Stomach smooth muscle (tissue), 2 donors: ENCODE results near the gene CIB1.

ENCODE experiments used
- H3K27ac ChIP-seq: one replicate; pipeline ENCODE4 v1.7.0; 2013; ENCODE audit warnings: mild to moderate bottlenecking, low read length, inconsistent platforms
- H3K27me3 ChIP-seq, 2 donors: one replicate each; pipeline ENCODE4 v1.7.0; 2013; ENCODE audit warnings: low read length in 2 of 2; ENCODE audit not compliant: insufficient read depth in 2 of 2, control insufficient read depth in 1 of 2
- H3K36me3 ChIP-seq, 2 donors: one replicate each; pipeline ENCODE4 v1.7.0; 2013; ENCODE audit warnings: low read length in 2 of 2; ENCODE audit not compliant: control insufficient read depth in 2 of 2, insufficient read depth in 2 of 2
- H3K4me1 ChIP-seq: one replicate; pipeline ENCODE4 v1.7.0; 2013; ENCODE audit warnings: low read length; ENCODE audit not compliant: control insufficient read depth, insufficient read depth
- H3K4me3 ChIP-seq, 2 donors: one replicate each; pipeline ENCODE4 v1.7.0; 2013; ENCODE audit warnings: low read length in 2 of 2
- H3K9ac ChIP-seq, 2 donors: one replicate each; pipeline ENCODE4 v1.7.0; 2013; ENCODE audit warnings: low read length in 2 of 2, mild to moderate bottlenecking in 1 of 2
- H3K9me3 ChIP-seq, 2 donors: one replicate each; pipeline ENCODE4 v1.7.0; 2013; ENCODE audit warnings: low read length in 2 of 2; ENCODE audit not compliant: control insufficient read depth in 2 of 2
- donor health status: healthy.
- donor health status: Pancreatic carcinoma.

CIB1 gene

GRCh38 chr15:90240856-90241255 lies 7.1 kb upstream of the CIB1 start:
- H3K9ac ChIP-seq = no peak overlapping the region
- H3K27ac ChIP-seq = no peak overlapping the region
- H3K4me3 ChIP-seq = no peak overlapping the region
- no peaks in the 10 kb centered on the region for H3K4me1 ChIP-seq
- H3K9me3 ChIP-seq = no peaks in the 10 kb centered on the region
- H3K27me3 ChIP-seq = no peaks in the 10 kb centered on the region
- peaks cover 6 to 20% of the 10 kb centered on the region in 2 donors for H3K36me3 ChIP-seq

- no peak overlapping the region for H3K27ac ChIP-seq
- H3K9ac ChIP-seq = no peak overlapping the region
- no peak overlapping the region for H3K4me3 ChIP-seq
- no peaks in the 10 kb centered on the region for H3K27me3 ChIP-seq
- H3K9me3 ChIP-seq = no peaks in the 10 kb centered on the region
- peaks cover 6 to 20% of the 10 kb centered on the region in 2 donors for H3K36me3 ChIP-seq
- peaks cover 7% of the 10 kb centered on the region for H3K4me1 ChIP-seq
Measured at GRCh38 chr15:90239371-90239770, 5.6 kb upstream of the CIB1 start.

GRCh38 chr15:90234096-90234988 lies 601 bp upstream of the CIB1 start, which contains the start of gene GDPGP1:
TSS of gene GDPGP1 (plus strand) at chr15:90234209. CDS start at chr15:90240909, 6,700 bp downstream.
- peak within 1 kb of the TSS; percentile 71 to 78 for H3K9ac ChIP-seq
- H3K36me3 ChIP-seq = peaks cover 17 to 21% of the 10 kb centered on the region in 2 donors
- no peaks in the 10 kb centered on the region for H3K9me3 ChIP-seq
- peak within 1 kb of the TSS; percentile 83 for H3K27ac ChIP-seq
- peak within 1 kb of the TSS; percentile 81 to 91 for H3K4me3 ChIP-seq
- H3K4me1 ChIP-seq = peaks cover 47% of the 10 kb centered on the region
- no peaks in the 10 kb centered on the region for H3K27me3 ChIP-seq

- Histone ChIP-seq H3K9ac (peak overlapping the region; percentile 71 to 74), H3K27me3 (no peaks in the 10 kb centered on the region), H3K4me3 (peak overlapping the region; percentile 81 to 91), H3K27ac (peak overlapping the region; percentile 82), H3K9me3 (no peaks in the 10 kb centered on the region), H3K36me3 (peaks cover 23 to 24% of the 10 kb centered on the region in 2 donors), H3K4me1 (peaks cover 61% of the 10 kb centered on the region)
Measured at GRCh38 chr15:90232941-90233386, 777 bp downstream of the CIB1 start.

- Histone ChIP-seq H3K36me3 (peaks cover 29 to 30% of the 10 kb centered on the region in 2 donors), H3K27me3 (no peaks in the 10 kb centered on the region), H3K9ac (peak overlapping the region; percentile 3 to 29), H3K27ac (no peak overlapping the region), H3K4me1 (peaks cover 63% of the 10 kb centered on the region), H3K9me3 (no peaks in the 10 kb centered on the region), H3K4me3 (peak overlapping the region in 1 of 2 donors; percentile 35)
Measured at GRCh38 chr15:90232196-90232595, 1.5 kb downstream of the CIB1 start.

GRCh38 chr15:90231028-90232017 lies 2.4 kb downstream of the CIB1 start:
- peaks cover 63% of the 10 kb centered on the region for H3K4me1 ChIP-seq
- peaks cover 30 to 33% of the 10 kb centered on the region in 2 donors for H3K36me3 ChIP-seq
- H3K4me3 ChIP-seq = no peak overlapping the region
- peak overlapping the region; percentile 76 for H3K27ac ChIP-seq
- no peaks in the 10 kb centered on the region for H3K9me3 ChIP-seq
- H3K27me3 ChIP-seq = no peaks in the 10 kb centered on the region
- peak overlapping the region in 1 of 2 donors; percentile 3 for H3K9ac ChIP-seq

- Histone ChIP-seq H3K9ac (peak overlapping the region in 1 of 2 donors; percentile 13), H3K4me3 (no peak overlapping the region), H3K36me3 (peaks cover 34 to 41% of the 10 kb centered on the region in 2 donors), H3K9me3 (no peaks in the 10 kb centered on the region), H3K27me3 (no peaks in the 10 kb centered on the region), H3K4me1 (peaks cover 63% of the 10 kb centered on the region), H3K27ac (peak overlapping the region; percentile 76)
Measured at GRCh38 chr15:90230610-90231009, 3.1 kb downstream of the CIB1 start.

- H3K27ac ChIP-seq = peak overlapping the region; percentile 76
- H3K9me3 ChIP-seq = no peaks in the 10 kb centered on the region
- H3K4me1 ChIP-seq = peaks cover 63% of the 10 kb centered on the region
- H3K9ac ChIP-seq = no peak overlapping the region
- H3K4me3 ChIP-seq = peak overlapping the region in 1 of 2 donors; percentile 22
- H3K27me3 ChIP-seq = no peaks in the 10 kb centered on the region
- H3K36me3 ChIP-seq = peaks cover 39 to 46% of the 10 kb centered on the region in 2 donors
Measured at GRCh38 chr15:90230071-90230494, 3.7 kb downstream of the CIB1 start.

- H3K27ac ChIP-seq = peak overlapping the region; percentile 76
- H3K4me1 ChIP-seq = peaks cover 54% of the 10 kb centered on the region
- no peaks in the 10 kb centered on the region for H3K9me3 ChIP-seq
Measured at GRCh38 chr15:90228960-90229359, 4.8 kb downstream of the CIB1 start.

More at GRCh38 chr15:90228960-90229359, 4.8 kb downstream of the CIB1 start:
- Histone ChIP-seq H3K4me3 (peak overlapping the region in 1 of 2 donors; percentile 29), H3K36me3 (peaks cover 50 to 57% of the 10 kb centered on the region in 2 donors), H3K9ac (no peak overlapping the region), H3K27me3 (no peaks in the 10 kb centered on the region)
